ENCODE results near the gene MON1A.
"Not testable (repeated sequence)": the region's sequence is repeated elsewhere in the genome, so short reads cannot be mapped to it uniquely, and the experiment has no call there.

The MON1A gene

DNA sequence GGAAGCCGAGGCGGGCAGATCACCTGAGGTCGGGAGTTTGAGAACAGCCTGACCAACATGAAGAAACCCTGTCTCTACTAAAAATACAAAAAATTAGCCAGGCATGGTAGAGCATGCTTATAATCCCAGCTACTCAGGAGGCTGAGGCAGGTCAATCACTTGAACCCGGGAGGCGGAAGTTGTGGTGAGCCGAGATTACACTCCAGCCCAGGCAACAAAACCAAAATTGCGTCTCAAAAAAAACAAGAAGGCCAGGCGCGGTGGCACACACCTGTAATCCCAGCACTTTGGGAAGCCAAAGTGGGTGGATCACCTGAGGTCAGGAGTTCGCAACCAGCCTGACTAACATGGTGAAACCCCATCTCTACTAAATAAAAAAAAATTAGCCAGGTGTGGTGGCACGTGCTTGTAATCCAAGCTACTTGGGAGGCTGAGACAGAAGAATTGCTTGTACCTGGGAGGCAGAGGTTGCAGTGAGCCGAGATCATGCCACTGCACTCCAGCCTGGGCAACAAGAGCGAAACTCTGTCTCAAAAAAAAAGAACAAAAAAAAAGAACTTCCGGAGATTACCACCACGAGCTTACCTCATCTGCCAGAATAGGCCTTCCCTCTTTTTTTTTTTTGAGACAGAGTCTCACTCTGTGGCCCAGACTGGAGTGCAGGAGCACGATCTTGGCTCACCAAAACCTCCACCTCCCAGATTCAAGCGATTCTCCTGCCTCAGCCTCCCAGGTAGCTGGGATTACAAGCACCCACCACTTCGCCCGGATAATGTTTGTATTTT is 11.6 kb downstream of the MON1A start:
- not testable (repeated sequence) for DNase-seq

DNA sequence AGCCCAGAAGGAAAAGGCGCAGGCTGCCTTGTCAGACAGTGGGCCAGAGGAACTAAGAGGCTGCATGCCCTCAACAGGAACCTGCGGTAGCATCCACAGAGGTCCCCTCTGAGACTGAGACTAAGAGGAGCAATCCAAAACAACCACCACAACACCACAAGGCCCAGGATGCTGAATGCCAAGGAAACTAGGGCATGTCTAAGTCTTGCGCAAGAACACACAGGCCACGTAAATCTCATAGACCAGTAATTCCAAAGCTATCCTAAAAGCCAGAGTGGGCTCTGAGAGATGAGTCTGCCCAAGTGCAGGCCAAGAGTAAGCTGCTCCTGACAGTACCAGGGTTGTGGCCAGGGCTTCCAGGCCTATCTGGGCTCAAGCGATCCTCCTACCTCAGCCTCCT is 12.9 kb downstream of the MON1A start:
- no peak for DNase-seq

DNA sequence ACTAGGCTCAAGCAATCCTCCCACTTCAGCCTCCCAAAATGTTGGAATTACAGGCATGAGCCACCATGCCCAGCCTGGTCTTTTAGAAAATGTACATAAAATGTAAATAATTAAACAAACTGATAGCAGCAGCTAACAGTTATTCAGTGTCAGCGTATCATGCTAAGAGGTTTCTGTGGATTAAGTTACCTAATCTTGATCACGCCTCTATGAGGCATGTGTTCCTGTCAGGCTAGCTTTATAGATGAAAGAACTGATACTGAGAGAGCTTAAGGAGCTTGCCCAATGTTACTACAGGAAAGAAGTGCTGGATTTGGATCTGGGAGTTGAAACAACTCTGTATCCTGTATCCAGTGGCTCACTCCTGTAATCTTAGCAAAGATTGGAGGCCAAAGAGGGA is 14.7 kb downstream of the MON1A start:
- no peak for DNase-seq

DNA sequence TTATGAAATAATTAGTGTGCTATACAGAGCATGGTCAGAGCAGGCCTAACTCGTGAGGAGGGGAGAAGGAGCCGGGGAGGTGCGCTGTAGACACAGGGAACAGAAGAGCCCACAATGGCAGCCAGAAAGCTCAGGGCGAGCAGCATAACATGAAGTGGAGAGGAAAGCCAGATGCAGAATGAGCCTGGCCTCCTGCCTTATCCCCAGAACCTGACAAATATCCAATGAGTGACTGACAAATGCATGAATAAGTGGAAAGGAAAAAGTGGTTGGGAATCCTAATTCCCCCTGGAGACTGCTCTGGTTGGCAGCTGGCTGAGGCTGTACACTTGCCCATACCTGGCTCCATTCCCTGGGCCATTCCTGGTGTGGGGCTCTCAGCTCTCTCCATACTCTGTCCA is 16.7 kb downstream of the MON1A start:
- DNase-seq = no peak

DNA sequence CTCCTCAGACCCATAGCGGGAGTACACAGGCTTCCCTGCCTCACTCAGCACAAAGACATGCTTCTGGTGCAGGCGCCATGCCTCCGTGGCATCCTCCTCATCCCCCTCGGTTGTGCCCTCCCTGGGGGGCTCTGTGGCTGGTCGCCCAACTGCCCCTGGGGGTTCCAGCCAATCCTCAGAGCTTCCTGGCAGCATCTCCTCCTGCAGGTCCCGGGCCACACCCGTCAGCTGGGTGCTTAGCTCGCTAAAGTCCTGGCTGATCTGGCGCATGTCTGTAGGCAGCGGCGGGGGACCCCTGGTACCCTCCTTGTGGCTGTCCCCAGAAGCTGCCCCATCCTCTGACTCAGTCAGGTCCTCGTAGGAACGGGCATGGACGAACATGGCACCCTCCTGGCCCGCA is 18.0 kb downstream of the MON1A start:
- DNase-seq = no peak

DNA sequence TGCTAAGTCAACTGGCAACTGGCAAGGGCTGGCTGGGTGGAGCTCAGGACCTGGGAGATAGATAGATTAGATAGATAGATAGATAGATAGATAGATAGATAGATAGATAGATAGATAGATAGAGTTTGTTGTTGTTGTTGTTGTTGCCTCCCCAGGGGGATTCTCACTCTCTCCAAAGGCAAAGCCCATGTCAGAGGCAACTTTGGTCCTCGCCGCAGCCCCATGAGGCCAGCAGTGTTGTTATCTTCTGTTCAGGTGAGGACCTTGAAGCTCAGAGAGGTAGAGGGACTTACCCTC is 18.5 kb downstream of the MON1A start:
- DNase-seq = no peak

DNA sequence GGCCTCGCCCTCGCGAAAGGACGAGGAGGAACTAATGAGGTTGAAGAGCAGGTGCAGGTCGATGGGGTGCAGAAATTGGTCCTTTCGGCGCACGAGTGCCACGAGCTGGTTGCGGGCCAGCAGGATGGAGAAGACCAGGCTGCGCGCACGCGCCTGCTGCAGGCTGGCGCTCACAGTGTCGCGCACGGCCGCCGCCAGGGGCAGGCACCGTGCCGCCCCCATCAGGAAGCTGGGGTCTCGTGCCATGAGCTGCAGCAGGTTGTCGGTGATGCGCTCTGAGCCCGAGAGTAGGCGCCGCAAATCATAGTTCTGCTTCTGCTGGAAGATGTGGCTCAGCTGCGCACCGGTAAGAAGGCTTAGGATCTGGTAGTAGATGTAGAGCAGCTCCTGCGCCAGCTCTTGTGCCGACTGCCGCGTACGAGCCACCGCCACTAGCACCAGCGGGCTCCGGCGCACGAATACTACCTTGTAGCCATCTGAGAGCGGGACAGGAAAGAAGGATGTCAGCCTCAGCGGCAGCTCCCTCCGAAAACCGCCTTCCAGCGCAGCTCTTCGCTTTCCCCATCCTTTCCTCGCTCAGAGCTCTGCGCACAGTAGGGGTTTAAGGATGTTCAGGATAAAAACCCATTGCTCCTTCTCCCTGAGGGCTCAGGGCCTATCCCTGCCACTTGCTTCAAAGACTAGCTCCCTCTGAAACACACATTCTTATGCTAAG is 19.0 kb downstream of the MON1A start:
- DNase-seq = peak; percentile 15

DNA sequence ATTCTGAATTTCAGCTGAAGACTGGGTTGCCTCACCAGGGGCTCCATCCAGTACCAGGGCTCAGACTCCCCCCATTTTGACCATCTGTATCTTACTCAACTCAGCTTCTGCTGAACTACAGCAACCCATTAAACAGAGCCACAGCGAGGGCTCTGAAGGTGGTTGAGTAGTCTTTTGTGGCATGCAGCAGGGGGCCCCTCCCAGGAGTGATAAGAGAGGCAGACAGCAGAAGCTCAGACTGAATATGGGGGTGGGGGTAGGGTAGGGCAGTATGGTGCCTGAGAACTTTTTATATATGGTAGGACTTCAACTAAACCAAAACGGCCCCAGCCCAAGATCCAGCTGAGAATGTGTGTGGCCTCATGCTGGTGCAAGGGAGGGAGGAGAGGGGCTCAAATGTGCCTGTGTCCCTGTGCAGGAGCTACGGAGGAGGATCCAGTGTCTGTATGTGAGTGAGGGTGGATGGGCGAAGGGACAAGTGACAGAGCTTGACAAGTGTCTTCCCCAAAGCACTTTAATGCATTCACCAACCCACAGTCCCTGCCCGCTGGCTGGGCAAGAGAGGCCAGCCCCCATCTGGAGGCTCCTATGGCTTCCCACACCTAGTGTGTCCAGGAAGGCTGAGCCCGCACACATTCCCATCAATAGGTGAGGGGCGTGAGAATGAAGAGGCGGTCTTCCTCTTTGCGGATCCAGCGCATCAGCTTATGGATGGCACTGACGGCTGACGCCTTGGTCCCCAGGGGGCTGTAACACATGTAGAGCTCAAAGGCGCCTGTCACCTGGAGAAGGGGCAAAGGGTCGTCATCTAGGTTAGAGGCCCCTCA is 21.0 kb downstream of the MON1A start:
- DNase-seq = peak; percentile 10

DNA sequence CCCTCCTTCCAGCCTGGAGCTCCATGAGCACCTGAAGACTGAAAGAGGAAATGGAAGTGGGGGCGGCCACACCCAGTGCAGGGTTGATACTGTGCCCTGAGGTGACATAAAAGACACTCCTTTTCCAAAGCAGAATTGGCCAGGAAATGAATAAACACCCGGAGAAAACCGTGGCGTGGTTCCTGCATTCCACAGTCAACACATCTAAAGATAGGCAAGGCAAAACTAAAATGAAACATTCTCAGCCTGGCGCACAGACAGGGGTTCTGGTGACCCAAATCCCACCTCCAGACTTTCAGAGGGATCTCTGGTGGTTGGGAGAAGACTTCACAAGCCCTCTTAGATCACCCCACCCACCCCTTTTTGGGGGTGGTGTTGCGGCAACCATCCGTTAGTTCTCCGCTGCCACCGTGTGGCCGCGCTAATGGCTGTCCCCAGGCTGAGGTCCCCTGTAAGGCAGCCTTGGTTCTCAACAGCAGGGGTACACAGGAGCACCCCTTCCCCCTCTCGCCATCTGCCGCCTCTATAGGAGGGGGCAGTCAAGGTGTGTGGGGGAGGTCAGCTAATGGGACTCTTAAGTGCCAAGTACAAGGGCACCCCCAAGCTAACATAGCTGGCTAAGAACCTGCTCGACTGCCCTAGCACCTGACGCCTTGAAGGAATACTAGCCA is 23.4 kb downstream of the MON1A start:
- peak; percentile 99 for DNase-seq

DNA sequence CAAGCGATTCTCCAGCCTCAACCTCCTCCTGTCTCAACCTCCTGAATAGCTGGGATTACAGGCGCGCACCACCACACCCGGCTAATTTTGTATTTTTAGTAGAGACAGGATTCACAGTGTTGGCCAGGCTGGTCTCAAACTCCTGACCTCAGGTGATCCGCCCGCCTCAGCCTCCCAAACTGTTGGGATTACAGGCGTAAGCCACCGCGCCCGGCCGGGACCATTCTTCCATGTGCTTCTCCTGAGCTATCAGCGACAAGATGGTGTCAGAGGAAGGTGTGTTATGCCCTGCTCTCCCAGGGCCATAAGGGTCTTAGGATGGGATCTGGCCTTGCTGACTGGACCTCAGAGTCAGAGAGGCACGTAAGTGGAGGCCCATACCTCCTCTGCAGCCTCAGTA is 25.2 kb downstream of the MON1A start:
- DNase-seq = peak; percentile 11

DNA sequence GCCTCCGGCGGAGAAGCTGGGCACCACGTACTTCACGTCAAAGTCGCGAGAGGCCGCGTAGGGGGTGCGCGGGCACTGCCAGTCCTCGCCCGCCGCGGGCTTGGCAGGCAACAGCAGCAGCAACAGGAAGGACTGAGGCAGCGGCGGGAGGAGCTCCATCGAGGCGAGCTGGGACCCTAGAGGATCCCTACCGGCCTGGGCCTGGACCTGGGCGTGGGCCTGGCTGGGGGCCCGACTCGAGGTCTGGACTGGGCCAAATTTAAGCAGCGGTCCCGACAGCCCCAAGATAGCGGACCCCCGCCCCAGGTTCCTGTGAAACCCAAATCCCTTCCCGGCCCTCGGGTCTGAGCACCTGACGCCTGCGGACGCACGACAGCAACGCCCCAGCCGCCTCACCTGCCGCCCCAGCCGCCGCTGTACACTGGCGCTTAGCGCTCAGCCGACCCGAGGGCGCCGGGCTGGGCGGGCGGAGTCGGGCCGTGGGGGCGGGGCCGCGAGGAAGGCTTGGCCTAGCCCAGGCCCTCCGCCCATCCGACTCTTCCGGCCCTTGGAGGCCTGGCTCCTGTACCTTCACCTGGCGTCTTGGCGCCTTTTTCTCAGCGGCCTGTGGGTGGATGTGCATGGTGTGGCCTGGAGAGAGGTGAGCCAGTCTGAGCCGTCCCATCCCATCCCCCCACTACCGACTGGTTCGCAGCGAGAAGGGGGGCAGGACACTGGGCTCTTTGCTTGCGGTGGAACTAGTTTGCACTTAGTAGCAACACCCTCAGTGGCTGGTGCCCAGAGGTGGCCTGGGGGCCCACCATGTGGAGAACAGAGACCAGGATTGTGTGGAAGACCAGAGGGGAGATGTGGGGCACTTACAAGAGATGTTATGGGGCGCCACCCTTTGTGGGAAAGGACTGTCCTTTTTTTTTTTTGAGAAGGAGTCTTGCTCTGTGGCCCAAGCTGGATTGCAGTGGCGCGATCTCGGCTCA is 25.9 kb downstream of the MON1A start, which contains the start of gene MST1R:
TSS of gene MST1R (minus strand) at position 423 of the 974 bp plus-strand sequence. CDS start at position 159, 264 bp downstream.
- DNase-seq = peak; percentile 97

DNA sequence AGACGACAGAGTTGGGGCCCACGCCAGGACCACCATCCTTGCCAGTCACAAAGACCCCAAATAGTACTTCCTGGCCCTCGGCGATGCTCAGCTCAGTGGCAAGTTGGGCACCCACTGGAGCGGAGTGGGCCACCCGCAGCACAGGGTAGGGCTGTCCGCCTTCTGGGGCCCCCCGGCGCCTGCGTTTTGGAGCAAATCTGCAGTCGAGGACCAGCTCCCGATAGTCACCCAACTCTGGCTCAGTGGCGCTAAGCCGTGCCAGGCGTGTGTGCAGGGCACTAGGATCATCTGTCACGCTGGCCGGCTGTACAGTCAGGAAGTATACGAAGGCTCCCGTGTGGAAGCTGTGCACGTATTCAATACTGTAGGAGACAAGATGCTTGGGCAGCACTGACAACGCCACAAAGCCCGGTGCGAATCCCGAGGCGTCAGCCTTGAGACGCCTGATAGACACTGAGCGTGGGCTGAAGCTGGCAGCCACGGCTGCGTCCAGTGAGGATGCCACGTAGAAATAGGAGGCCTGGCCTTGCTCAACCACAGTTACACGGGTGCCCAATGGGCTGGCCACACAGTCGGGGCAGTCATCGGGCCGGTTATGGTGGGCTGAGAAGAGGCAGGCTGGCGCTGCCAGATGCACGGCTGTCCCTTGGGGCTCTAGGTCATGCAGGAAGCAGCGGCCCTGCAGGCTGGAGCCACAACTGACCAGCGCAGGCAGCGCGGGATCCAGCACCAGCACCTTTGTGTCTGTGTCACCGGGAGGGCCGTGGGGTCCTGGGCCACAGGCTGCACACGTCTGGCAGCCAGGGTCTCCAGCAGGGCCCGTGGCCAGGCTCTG is 26.9 kb downstream of the MON1A start:
- no peak for DNase-seq

DNA sequence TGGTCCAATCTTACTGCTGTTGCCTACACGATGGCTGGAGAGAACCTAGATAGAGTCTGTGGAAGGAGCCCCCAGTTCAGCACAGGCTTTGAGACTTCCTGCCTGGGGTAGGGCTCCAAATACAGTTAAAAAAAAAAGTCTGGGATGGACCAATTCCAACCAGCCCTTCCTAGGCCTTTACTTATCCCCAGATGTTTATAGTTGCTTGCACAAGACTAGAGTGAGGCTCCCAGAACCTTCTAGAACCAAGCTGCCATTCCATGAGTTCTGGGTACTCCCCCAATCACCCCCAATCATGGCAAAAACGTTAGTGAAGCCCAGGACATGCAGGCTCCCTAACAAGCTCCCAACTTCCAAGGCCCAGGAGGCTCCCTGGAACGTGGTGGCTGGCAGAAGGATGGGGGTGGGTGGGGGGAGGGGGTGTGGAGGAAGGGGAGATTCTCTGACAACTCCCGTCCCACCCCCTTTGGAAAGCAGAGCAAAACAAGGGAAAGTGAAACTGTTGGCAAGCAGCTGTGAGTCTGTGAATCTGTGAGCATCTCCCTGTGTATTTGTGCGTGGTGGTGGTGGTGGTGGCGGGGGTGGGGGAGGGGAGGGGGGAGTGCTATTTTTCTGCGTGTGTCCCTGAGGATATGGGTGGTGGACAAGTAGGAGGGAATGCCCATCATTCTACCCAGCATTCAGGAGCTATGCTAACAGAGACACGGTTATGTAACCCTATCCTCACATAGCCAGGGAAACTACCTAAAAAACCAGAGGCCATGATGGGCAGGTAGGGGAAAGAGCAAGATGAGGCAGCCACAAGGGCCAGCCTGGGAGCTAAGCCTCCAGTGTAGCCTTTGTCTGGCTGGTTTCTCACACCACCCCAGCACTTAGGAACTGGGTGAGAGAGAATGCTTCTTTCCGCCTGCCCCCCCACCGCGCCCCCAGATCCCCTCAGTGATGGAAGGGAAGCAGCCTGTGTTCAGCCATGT is 28.0 kb downstream of the MON1A start:
- no peak for DNase-seq

DNA sequence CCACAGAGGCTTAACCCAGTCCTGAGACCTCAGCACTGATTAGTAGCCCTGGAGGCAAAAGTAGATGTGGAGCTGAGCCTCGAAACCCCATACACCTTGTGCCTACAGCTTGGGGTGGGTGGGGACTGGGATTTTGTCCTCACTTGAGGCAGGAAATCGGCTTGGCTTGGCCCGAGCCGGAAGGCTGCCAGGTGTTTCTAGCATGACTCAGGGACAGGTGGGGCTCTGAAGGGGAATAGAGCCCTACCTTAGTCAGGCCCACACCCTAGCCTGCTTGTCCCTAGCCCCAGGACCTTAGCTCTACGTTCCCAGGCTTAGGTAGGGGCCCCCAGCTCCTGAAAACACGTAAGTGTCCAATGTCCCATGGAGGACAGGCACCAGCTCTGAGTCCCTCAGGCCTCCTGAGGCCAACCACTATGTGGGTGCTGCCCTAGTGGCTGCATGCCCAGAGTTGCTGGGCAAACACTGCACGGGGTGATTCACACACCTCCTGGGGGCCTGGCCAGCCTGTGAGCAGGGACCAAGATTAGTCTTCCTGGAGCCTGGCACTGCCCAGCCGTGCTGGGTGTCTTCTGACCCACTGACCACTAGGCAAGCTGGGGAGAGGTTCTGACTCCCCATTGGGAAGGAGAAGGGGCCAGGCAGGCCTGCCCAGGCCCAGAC is 29.0 kb downstream of the MON1A start:
- DNase-seq = peak; percentile 97

DNA sequence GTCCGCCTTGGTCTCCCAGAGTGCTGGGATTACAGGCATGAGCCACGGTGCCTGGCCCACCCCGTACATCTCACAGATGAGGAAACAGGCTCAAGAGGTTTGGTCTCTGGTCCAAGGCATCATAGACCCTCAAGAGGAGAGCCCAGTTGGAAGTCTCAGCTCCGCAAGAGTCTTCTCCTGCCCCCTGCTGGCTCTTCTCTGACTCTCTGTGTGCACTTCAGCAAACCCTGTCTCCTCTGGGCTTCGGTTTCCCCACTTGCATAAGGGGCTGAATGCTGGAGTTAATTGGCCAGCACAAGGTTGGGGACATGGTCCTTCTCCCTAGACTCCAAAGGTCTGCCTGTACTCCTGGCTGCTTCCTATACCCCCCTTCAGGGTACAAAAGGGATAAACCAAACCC is 29.8 kb downstream of the MON1A start:
- DNase-seq = peak; percentile 75

DNA sequence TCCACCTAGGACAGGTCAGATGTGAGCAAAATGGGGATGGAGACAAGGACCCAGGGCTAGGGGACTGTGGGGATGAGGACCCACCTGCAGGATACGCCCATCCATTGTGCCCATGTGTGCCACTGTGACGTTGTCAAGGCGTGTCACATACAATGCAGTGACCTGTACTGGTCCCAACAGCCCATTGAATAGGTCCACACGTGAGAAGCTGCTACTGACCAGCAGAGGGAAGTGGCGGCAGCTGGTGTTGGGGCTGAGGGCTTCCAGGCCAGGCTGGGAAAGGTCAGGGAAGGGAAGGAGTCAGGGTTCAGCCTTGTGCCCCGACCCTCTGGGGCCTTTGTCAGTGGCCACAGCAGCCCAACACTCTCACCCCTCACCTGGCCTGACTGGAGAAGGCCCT is 30.6 kb downstream of the MON1A start:
- DNase-seq = no peak

DNA sequence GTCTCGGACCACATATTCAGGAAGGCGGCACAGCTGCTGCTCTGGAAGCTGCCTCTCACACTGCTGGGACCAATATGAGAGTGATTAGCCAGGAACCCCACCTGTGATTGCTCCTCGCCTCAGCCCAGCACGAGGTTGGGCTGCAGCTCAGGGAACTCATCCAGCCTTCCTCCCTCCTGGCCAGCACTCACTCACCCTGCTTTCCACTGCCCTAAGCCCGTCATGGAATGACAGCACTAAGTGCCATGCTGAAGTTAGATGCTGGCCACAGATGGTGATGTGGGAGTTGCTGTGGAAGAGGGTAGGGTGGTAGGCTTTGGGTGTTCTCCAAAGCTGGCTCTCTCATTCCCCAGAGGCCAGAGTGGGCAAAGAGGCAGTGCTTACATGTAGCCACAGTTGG is 33.3 kb downstream of the MON1A start:
- no peak for DNase-seq

DNA sequence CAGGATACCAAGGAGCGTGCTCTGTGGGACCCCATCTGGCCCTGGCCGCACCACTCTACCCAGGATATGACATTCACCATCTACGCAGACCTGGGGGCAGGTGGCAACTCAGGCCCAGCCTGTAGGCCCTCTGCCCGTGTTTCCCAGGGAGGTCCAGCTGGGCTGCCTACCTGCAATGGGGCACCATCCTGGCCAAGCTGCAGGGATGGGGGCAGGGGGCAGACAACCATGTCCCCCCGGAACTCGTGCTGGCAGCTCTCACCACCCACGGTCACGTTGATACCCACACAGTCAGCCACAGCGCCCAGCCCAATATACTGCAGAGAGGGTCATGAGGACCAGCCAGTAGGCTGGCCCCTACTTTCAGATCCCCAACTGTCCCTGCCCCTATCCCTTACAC is 33.8 kb downstream of the MON1A start:
- DNase-seq = no peak

DNA sequence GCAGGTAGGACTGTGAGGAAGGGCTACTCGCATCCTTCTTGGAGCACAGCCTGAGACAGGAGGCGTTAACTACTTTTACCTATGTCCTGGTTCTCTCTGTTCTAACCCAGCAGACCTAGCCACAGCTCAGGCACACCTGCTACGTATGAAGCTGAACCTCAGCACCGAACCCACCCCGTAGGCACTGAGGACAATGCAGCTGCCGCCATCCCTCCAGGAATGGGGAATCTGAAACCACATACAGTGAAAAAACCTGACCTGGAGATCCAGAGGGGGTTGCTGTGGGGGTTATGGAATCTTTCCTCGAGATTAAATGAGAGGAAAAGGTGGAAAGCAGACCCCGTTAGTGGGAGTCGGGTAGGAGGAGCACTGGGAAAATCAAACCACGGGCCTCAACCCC is 40.3 kb downstream of the MON1A start:
- no peak for DNase-seq

Data from 8988T (cell line).